ENCODE measurements around the gene LBP. TPM values are rescaled to one million over a fixed set of nuclear protein-coding genes. Genes with fewer than 3 reads are reported as not detected.

LBP gene, protein sequence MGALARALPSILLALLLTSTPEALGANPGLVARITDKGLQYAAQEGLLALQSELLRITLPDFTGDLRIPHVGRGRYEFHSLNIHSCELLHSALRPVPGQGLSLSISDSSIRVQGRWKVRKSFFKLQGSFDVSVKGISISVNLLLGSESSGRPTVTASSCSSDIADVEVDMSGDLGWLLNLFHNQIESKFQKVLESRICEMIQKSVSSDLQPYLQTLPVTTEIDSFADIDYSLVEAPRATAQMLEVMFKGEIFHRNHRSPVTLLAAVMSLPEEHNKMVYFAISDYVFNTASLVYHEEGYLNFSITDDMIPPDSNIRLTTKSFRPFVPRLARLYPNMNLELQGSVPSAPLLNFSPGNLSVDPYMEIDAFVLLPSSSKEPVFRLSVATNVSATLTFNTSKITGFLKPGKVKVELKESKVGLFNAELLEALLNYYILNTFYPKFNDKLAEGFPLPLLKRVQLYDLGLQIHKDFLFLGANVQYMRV
- not detected for total RNA-seq

DNA sequence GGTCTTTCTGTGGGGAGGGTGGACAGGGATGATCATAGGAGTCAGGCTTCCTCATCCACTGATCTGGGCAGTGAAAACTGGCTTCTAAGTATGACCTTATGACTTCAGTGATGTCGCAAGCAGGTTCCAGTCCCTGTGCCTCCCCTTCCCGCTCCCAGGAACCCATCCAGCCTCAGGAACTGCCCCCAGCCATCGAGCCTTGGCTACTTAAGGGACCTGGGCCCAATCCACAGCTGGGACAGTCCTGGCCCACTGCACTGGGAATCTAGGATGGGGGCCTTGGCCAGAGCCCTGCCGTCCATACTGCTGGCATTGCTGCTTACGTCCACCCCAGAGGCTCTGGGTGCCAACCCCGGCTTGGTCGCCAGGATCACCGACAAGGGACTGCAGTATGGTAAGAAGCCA, at the start of gene LBP:
TSS of gene LBP (plus strand) at position 236 of the 405 bp plus-strand sequence. CDS start at position 271, 35 bp downstream.

DNA sequence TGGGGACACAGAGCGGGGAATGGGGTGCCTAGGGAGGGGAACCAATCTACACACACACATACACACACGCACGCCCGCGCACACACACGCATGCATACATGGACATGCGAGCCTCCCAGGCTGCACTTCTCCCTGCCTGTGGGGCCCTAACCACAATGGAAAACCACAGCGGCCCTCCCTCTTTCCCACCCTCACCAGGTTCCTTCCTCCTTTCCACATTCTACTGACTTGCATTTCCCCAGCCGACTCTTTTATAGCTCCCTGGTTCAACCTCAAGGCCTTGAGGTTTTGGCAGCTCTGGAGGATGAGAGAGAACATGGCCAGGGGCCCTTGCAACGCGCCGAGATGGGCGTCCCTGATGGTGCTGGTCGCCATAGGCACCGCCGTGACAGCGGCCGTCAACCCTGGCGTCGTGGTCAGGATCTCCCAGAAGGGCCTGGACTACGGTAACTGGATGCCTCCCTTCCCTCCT, 42.3 kb upstream of the LBP start, which contains the start of gene BPI:
TSS of gene BPI (plus strand) at position 249 of the 472 bp plus-strand sequence. CDS start at position 317, 68 bp downstream.

Small RNA genes within 50 kb of the gene (small RNA-seq; reads per million reads assigned to genes)
- gene RF00056 (ENCODE audit: low replicate concordance) (not detected), gene SNORA71B (ENCODE audit: low replicate concordance) (19.4 reads per million, percentile 96 among the genes with 10 or more reads in this experiment)

Other genes with a start within 250 kb of the LBP start
- gene TGM2, start 181.2 kb upstream of the LBP start, total RNA-seq: 57.3 TPM
- gene KIAA1755, start 85.7 kb upstream of the LBP start, total RNA-seq: 4.2 TPM
- 6.4 TPM for gene BPI, start 42.3 kb upstream of the LBP start, total RNA-seq
- gene SNHG17, start 88.8 kb downstream of the LBP start, total RNA-seq: 21.0 TPM
- 41.6 TPM for gene RALGAPB, start 126.4 kb downstream of the LBP start, total RNA-seq
- gene ADIG, start 234.7 kb downstream of the LBP start, total RNA-seq: not detected